HCT116 (cell line): ENCODE data around the gene AK6.

Experiments used
- ATF3 ChIP-seq: IDR thresholded peaks from 2 replicates; pipeline ENCODE4 v1.6.1; 2012
- CEBPB ChIP-seq: IDR thresholded peaks from 2 replicates; pipeline ENCODE4 v1.6.1; 2012; ENCODE audit warnings: low read depth
- CTCF ChIP-seq, 3 experiments: fragments of 200-600 bp in 1 of 3; sonication (generic) in 1 of 3; IDR thresholded peaks in 2 of 3; conservative IDR thresholded peaks in 1 of 3; 2 replicates each; pipeline ENCODE4 v1.5.1; 2012 to 2017; ENCODE audit warnings: low read depth in 2 of 3, low read length in 2 of 3, antibody characterized with exemption in 1 of 3, borderline replicate concordance in 1 of 3, control low read depth in 1 of 3, mild to moderate bottlenecking in 1 of 3, mixed read lengths in 1 of 3, mixed run types in 1 of 3, moderate library complexity in 1 of 3; ENCODE audit not compliant: insufficient read depth in 1 of 3
- JUND ChIP-seq: IDR thresholded peaks from 2 replicates; pipeline ENCODE4 v1.6.1; 2012
- MAX ChIP-seq: IDR thresholded peaks from 2 replicates; pipeline ENCODE4 v1.6.1; 2012
- POLR2A ChIP-seq: IDR thresholded peaks from 2 replicates; pipeline ENCODE4 v1.7.0; 2011; ENCODE audit warnings: borderline replicate concordance; ENCODE audit not compliant: insufficient read depth, insufficient read length; ENCODE audit errors: extremely low read depth
- POLR2AphosphoS5 ChIP-seq: IDR thresholded peaks from 2 replicates; pipeline ENCODE4 v1.6.1; 2011; ENCODE audit warnings: mild to moderate bottlenecking, low read depth, low read length, moderate library complexity
- RAD21 ChIP-seq: IDR thresholded peaks from 2 replicates; pipeline ENCODE4 v1.6.1; 2012; ENCODE audit warnings: low read depth, mild to moderate bottlenecking
- REST ChIP-seq: IDR thresholded peaks from 2 replicates; pipeline ENCODE4 v1.6.1; 2012; ENCODE audit warnings: low read depth
- SIN3A ChIP-seq: IDR thresholded peaks from 2 replicates; pipeline ENCODE4 v1.6.1; 2012; ENCODE audit warnings: low read depth
- SRF ChIP-seq: IDR thresholded peaks from 2 replicates; pipeline ENCODE4 v1.6.1; 2012; ENCODE audit warnings: low read depth
- ZBTB33 ChIP-seq: IDR thresholded peaks from 2 replicates; pipeline ENCODE4 v1.6.1; 2011; ENCODE audit warnings: mild to moderate bottlenecking, low read length, moderate library complexity; ENCODE audit not compliant: insufficient replicate concordance; ENCODE audit errors: extremely low read depth
- ZNF274 ChIP-seq: fragments of 200-500 bp; sonication (Bioruptor generic); IDR thresholded peaks from 2 replicates; pipeline ENCODE4 v1.6.1; 2014; ENCODE audit warnings: mild to moderate bottlenecking, low read depth, low read length, inconsistent platforms

GRCh38 chr5:69305512-69305911, 63.8 kb downstream of the AK6 start:
- TF ChIP-seq RAD21 (no peak), POLR2A (no peak), MAX (no peak), CTCF (IDR thresholded peaks at IDR 0.05 in 2 of 3, conservative IDR thresholded peaks at IDR 0.05 in 1 of 3; ENCODE audit: borderline replicate concordance in 1 of 3, insufficient read depth in 1 of 3, low read depth in 2 of 3, low read length in 2 of 3) (no peak), POLR2AphosphoS5 (no peak), SIN3A (no peak), CEBPB (no peak), ZBTB33 (no peak), JUND (no peak), ATF3 (no peak), REST (no peak), ZNF274 (no peak), SRF (no peak)
